HG03045 (cell line): ENCODE results near the gene DNAAF5.

Experiments used
- ATAC-seq: cut with Tn5 transposase; IDR thresholded peaks from one replicate; pipeline ENCODE4 v1.9.1; 2021; ENCODE audit warnings: mild to moderate bottlenecking, moderate library complexity; ENCODE audit not compliant: unreplicated experiment

The DNAAF5 gene

DNA sequence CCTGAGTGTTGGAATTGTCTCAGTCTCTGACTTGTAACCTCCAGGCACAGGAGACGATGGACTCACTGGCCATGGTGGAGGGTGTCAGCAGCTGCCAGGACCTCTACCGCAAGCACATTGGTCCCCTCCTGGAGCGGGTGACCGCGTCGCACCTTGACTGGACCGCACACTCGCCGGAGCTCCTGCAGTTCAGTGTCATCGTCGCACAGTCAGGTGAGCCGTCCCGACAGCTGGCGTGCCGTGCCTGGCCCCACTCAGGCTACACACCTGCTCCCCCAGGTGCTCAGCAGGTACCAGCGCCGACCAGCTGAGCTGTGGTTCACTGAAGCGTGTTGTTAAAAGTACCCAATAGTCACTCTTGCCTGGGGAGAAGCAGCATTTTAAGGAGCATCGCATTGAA lies 37.3 kb downstream of the DNAAF5 start:
- no peak for ATAC-seq

- ATAC-seq = no peak
Observed at GRCh38 chr7:765383-765782, 38.9 kb downstream of the DNAAF5 start.

DNA sequence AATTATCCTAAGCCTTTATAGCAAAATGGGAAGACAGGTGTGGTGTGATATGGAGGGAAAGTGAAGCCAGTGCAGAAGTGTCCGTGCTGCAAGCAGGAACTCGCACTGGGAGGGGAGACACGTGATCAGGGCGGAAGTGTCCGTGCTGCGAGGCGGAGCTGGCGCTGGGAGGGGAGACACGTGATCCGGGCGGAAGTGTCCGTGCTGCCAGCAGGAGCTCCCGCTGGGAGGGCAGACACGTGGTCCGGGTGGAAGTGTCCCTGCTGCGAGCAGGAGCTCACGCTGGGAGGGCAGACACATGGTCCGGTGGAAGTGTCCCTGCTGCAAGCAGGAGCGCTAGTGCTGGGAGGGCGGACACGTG lies 41.1 kb downstream of the DNAAF5 start:
- no peak for ATAC-seq

DNA sequence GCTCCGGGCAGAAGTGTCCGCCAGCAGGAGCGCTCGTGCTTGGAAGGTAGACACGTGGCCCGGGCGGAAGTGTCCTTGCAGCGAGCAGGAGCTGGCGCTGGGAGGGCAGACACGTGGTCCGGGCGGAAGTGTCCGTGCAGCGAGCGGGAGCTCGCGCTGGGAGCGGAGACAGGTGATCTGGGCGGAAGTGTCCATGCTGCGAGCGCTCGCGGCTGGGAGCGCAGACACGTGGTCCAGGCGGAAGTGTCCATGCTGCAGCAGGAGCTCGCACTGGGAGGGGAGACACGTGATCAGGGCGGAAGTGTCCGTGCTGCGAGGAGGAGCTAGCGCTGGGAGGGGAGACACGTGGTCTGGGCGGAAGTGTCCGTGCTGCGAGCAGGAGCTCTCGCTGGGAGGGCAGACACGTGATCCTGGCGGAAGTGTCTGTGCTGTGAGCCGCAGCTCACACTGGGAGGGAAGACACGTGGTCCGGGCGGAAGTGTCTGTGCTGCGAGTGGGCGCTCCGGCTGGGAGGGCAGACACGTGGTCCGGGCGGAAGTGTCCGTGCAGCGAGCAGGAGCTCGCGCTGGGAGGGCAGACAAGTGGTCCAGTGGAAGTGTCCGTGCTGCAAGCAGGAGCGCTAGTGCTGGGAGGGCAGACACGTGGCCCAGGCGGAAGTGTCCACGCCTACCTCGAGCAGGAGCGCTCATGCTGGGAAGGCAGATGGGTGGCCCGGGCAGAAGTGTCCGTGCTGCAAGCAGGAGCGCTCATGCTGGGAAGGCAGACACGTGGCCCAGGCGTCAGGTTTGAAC lies 41.6 kb downstream of the DNAAF5 start:
- ATAC-seq = no peak

- no peak for ATAC-seq
Observed at GRCh38 chr7:768881-769504, 42.5 kb downstream of the DNAAF5 start.

- ATAC-seq = no peak
Observed at GRCh38 chr7:770336-770735, 43.8 kb downstream of the DNAAF5 start.

DNA sequence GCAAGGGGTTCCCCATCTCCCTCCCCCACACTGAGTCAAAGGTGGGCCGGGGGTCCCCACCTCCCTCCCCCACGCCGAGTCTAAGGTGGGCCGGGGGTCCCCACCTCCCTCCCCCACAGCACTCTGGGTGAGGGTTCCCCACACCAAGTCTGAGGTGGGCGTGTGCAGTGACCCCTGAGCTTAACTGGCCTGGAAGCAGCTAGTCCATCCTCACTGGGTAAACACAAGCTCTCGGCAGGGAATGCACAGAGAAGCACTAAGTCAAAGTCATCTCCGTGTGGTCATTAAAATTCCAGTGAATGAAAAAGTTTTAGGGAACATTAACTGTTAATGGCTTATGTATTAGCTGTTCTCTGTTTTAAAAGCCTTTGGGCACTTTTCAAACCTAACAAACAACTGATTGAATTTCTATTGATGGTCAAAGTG lies 44.3 kb downstream of the DNAAF5 start:
- no peak for ATAC-seq

- ATAC-seq = no peak
Observed at GRCh38 chr7:771234-772004, 44.9 kb downstream of the DNAAF5 start.

DNA sequence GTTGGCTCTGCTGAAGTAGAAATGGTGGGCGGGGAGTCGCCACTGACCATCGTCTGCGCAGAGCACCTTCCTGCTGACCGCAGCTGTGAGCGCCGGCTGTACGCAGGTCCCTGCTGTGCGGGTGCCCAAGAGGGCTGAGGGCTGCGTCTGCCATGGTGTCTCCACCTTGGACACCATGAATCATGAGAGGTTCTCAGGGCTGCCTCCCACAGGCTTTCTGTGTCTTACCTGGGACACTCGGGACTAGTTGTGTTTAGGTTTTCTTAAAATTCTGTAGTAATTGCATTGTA lies 45.5 kb downstream of the DNAAF5 start:
- no peak for ATAC-seq

DNA sequence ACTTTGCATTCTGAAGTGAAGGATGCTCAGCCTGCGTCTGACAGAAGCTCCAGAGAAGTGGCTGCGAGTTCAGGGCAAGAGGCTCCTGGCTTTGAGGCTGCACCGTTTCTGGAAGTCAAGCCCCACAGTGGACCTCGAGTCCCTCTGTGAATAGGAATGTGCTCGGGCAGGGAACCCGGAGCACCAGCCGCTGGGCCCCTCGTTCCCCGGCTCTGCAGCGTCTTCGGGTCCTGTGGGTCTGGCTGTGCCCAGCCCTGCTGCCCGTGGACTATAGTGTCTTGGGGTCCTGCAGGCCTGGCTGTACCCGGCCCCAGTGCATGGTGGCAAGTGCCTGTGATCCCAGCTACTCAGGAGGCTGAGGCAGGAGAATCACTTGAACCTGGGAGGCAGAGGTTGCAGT lies 45.9 kb downstream of the DNAAF5 start:
- ATAC-seq = no peak

DNA sequence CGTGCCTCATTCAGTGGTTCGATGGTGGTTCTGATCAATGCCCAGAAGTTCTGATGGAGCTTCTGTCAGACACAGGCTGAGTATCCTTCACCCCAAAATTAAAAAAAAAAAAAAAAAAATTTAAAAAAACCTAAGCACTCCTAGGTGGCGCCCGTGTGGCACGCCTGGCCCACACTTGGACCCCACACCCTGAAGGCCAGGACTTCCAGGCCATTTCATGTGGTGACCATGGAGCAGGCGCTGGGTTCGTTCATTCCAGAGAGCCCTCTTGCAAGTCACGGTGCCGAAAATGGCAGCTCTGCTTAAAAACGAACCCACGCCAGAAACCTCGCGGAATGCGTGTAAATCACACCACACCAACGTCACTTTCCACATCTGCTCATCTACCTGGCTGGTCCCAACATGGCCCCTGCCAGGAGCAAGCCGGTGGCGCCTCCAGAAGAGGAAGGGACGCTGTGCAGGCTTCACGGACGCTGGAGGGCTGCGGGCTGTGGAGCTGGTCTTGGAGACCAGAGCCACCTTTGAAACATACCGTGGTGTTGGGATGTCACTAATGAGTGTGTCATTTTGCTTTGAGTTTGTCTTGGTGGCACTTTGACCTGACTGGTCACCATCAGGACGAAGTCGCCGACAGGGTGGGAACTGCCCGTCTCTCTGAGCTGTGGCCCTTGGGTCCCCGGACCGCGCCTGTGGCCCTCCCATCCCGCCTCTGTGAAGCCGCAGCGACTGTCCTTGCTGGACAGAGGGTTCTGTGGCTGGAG lies 46.5 kb downstream of the DNAAF5 start:
- ATAC-seq = no peak

DNA sequence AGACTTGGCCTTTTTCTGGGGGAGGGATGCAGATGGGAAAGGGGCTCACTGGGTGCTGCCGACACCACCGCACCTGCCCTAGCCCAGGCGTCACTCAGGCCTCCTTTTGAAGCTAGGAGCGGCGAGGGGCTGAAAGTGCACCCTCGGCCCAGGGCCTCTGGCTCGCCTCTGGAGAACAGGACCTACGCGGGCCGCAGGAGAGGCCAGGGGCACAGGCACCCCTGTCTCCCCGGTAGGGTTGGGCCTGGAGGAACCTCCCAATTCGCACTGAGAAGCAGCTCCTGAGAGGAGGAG lies 47.1 kb downstream of the DNAAF5 start:
- ATAC-seq = no peak

DNA sequence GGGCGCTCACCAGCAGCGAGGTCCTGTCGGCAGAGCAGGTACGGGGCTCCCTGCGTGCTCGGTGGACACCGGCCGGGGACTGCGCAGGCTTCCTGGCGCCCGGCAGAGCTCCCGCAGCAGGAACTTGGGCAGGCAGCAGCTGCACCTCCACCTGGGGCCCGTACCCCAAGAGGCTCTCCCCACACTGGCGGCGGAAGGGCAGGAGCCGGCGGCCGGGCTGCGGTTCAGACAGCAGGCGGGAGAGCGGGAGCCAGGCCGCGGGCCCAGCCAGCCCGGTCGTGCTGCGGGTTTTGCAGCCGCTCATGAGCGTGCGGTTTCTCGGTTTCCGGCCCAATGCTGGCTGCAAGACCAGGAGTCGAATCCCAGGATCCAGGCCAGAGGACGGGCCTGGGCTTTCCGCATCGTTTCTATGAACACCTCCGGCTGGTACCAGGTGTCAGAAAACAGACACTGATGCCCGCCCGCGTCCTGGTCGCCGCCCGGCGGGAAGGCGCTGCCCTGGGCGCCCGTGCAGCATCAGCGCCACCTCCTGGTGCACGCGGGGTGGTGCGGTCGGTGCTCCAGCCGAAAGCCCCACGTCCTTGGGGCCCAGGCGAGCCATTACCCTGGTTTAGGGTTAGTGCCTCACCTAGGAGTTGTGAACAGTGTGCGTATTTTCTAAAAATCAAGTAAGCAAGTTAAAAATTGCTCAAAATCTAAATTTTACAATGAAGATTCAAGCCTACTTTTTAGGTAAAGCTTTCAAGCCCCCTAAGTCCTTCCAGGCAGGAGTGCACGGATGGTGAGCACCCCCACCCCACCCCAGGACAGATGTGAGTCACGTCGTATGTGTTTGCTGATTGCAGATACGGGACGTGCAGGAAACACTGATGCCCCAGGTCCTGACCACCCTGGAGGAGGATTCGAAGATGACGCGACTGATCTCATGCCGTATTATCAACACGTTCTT lies 47.9 kb downstream of the DNAAF5 start:
- ATAC-seq = no peak

- no peak for ATAC-seq
Observed at GRCh38 chr7:776381-776780, 49.9 kb downstream of the DNAAF5 start.

DNA sequence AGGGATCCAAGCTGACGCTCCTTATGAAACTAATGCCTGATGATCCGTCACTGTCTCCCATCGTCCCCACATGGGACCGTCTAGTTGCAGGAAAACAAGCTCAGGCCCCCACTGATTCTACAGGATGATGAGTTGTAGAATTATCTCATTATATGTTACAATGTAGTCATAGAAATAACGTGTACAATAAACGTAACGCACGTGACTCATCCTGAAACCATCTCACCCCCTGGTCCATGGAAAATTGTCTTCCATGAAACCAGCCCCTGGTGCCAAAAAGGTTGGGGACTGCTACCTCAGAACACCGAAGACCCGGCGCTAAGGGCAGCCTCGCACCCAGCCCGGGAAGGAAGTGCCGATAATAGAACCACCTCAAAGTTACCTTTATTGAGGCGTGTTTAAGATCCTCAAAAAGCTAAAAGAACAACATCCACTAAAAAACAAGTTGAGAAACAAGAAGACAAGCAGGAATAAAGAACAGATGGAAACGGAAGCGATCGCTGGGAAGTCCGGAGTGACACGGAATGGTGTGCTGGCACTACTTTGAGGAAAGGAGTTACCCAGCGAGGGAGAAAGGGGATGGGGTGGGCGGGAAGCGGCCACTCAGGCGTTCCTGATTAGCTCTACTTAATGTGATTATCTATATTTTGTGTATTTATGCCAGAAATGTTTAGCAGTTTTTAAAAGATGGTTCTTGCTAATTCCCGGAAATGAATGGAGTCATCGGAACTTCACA lies 50.7 kb downstream of the DNAAF5 start:
- ATAC-seq = no peak

DNA sequence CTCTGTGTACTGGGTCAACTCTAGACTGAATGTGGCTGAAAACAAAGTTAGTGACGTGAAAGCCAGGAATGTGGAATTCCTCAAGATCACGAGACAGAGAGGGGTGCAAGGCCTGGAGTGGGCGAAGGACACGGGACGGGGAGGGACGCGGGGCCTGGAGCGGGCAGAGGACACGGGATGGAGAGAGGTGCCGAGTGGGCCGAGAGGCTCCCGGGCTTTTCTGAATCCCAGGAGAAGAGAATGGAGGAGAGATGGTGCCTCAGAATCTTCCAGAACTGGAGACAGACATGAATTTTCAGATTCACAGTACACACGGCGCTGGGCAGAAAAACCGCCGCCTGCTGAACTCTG lies 51.2 kb downstream of the DNAAF5 start:
- ATAC-seq = no peak

GRCh38 chr7:778271-778967 lies 51.9 kb downstream of the DNAAF5 start:
- no peak for ATAC-seq

- ATAC-seq = no peak
Observed at GRCh38 chr7:778968-779451, 52.5 kb downstream of the DNAAF5 start.

DNA sequence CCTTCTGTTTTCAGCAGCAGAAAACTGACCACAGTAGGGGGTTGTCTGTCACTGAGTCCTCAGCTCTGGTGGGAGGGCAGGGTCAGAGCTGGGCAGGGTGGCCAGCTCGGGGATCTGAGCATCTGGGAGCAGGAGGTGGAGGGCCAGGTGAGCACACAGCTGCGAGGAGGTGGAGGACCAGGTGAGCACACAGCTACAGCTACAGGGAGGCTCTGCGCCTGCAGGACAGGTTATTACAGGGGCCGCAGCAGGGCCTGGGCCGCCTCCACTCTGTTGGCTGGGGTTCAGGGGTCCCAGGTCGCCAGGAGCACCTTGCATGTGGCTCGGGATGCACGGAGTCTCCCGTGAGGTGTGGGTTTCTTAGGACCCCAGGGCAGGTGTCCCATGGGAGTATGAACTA lies 53.0 kb downstream of the DNAAF5 start:
- ATAC-seq = no peak
